Measurements from ENCODE around the gene PLA2G1B. TPM values are rescaled to one million over a fixed set of nuclear protein-coding genes. Genes with fewer than 3 reads are reported as not detected.
"Not testable (repeated sequence)": the region's sequence is repeated elsewhere in the genome, so short reads cannot be mapped to it uniquely, and the experiment has no call there.

Gene PLA2G1B
- polyA plus RNA-seq, 1 donor: 0.27 TPM

DNA sequence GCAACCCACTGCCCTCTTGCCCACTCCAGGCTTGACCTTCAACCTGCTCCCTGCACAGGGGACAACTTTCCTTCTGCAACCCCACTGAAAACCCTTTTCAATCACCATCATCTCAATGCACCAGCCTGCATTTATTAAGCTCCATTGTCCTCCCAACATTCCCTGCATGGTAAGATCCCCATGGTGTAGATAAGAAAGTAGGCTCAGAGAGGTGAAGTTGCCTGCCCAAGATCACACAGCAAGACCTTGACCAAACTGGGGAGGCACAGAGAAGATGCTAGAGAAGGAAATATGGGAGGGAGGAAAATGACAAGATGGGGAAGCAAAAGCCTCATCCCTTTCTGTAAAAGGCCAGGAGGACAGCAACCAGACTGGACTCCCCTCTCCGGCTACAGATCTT lies 31.5 kb upstream of the PLA2G1B start:
- DNase-seq: no peak

DNA sequence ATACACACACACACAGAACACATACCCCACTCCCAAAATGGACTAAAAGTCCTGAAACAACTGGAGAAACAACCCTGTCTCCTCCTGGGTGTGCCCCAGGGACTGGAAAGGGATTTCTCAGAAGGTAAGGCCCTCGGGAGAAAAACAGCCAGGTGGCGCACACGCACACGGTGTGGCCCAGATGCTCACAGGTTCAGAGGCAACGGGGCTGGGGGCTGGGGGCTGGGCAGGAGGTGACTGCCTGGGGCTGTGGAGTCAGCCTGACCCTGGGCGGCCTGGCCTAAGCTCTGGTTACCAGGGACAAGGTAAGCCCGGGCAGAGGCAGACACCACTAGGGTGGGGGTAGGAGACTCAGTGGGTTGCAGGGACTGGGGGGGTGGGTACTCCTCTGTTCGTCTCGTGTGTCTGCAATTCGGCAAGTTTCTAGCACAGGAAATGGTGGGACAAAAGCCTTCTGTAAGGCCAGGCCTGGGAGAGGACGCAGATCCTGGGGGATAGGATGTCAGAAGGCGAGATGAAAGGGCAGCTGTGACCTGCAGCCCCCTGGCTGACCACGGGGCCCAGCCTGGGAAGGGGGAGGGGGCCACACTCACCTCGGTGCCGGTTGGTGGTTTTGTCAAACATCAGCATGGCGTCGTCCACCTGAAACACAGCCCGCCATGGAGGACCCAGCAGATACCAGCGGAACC lies 31.0 kb upstream of the PLA2G1B start:
- DNase-seq: no peak

GRCh38 chr12:120357104-120357503 lies 29.5 kb upstream of the PLA2G1B start:
- DNase-seq: no peak

- peak; percentile 62 for DNase-seq
Measured at GRCh38 chr12:120356567-120357030, 29.0 kb upstream of the PLA2G1B start.

DNA sequence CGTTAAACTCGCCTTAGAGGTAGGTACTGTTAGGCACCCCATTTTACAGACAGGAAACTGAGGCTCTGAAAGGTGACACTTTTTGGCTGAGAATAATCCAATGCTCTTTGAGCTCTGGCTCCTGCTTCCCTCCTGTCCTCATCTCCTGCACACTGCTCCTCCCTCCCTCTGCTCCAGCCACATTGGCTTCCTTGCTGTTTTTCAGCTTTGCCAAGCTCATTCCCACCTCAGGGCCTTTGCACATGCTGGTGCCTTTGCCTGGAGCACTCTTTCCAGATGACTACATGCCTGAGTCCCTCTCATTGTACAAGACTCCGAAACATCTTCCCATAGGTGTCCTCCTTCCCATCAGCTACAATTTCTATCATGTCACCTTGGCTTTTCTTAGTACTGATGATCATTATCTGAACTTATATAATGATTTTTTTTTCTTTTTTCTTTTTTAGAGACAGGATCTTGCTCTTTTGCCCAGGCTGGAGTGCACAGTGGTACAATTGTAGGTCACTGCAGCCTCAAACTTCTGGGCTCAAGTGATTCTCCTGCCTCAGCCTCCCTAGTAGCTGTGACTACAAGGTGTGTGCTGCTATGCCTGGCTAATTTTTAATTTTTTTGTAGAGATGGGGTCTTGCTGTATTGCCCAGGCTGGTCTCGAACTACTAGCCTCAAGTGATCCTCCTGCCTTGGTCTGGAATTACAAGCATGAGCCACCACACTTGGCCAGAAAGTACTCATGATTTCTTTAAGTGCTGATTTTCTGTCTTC lies 26.2 kb upstream of the PLA2G1B start:
- no peak for DNase-seq

- no peak for DNase-seq
Measured at GRCh38 chr12:120353136-120353535, 25.6 kb upstream of the PLA2G1B start.

DNA sequence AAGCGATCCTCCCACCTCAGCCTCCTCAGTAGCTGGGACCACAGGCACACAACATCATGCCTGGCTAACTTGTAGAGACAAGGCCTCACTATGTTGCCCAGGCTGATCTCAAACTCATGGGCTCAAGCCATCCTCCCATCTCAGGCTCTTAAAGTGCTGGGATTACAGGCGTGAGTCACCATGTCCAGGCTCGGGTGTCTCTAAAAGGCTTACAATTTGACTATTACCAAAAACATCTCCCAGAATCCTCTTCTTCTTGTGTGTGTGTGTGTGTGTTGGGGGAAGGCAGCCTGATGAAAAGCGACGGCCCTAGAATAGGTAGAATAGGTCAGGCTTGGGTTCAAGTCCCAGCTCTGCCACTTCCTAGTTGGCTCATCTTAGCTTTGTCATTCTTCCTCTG lies 24.5 kb upstream of the PLA2G1B start:
- DNase-seq: no peak

- no peak for DNase-seq
Measured at GRCh38 chr12:120350576-120351350, 23.2 kb upstream of the PLA2G1B start.

DNA sequence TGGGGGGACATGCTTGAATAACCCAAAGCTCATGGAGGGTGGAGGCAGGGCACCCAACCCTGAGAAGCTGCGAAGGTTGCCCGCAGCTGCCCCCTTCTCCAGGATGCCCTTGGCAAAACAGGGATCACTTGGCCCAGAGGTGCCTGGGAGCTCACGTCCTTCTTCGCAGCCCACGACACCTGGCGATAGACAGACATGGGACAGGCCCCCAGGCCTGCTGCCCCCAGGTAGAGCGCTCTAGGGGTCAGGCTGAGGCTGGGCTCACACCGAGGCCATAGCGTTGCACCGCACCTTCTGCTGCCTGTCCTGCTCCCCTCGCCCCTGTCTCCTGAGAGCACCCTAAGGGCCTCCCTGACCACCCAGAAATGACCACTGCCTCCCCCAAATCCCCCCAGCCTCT lies 20.2 kb upstream of the PLA2G1B start:
- no peak for DNase-seq

GRCh38 chr12:120346681-120347080 lies 19.1 kb upstream of the PLA2G1B start:
- no peak for DNase-seq

DNA sequence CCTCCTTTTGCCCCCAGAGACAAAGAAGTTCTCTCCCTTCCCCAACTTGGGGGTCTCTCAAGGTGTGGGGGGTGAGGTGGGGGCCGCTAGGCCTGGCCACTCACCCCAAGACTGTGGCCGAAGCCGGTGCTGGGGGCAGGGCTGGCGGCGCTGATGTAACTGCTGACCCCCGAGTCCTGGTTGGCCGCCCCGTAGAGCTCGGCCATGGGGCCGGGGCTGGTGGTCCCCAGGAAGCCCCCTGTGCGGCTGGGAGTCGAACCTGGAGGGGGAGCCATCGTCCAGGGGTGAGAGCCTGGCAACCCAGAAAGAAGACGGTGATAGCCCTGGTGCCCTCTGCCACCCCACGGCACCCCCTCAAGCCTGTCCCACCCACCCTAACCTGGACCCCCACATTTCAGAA lies 18.5 kb upstream of the PLA2G1B start:
- DNase-seq: no peak

- no peak for DNase-seq
Measured at GRCh38 chr12:120343692-120344091, 16.1 kb upstream of the PLA2G1B start.

DNA sequence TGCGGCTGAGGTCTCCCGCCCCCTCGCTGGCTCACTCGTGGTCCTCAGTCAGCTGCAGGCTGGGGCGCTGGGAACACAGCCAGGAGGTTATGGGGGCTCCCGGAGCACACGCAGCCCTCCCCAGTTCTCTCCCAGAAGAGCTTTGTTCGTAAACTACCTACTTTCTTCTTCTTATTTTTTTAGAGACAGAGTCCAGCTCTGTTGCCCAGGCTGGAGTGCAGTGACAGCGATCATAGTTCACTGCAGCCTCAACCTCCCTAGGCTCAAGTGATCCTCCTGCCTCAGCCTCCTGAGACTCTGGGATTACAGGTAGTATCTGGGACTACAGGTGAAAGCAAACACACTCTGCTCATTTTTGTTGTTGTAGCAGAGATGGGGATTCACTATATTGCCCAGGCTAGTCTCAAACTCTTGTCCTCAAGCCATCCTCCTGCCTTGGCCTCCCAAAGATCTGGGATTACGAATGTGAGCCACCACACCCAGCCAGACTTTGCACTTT lies 15.5 kb upstream of the PLA2G1B start:
- DNase-seq: no peak

- no peak for DNase-seq
Measured at GRCh38 chr12:120342175-120343038, 14.8 kb upstream of the PLA2G1B start.

DNA sequence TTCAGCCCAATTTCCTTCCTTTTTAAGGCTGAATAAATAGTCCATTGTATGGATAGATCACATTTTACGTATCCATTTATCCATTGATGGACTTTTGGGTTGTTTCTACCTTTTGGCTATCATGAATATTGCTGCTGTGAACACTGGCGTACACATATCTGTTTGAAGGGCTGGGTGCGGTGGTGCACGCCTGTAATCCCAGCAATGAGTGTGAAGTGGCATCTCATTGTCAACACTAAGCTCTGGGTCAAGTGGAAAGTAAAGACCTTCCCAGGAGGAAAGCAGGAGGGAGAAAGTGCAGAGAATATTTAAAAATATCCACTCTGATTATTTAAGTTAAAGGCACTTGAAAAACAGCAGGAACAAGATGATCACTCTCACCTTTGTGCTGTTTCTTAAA lies 11.7 kb upstream of the PLA2G1B start:
- DNase-seq: no peak

DNA sequence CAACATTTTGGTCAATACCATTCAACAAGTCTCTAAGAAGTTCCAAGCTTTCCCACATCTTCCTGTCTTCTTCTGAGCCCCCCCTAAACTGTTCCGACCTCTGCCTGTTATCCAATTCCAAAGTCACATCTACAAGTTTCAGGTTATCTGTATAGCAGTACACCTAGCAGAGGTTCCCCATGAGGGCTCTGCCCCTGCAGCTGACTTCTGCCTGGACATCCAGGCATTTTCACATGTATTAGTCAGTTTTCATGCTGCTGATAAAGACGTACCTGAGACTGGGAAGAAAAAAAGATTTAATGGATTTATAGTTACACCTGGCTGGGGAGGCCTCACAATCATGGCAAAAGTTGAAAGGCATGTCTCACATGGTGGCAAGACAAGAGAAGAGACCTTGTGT lies 10.2 kb upstream of the PLA2G1B start:
- DNase-seq: no peak

- DNase-seq: not testable (repeated sequence)
Measured at GRCh38 chr12:120336392-120336791, 8.8 kb upstream of the PLA2G1B start.

DNA sequence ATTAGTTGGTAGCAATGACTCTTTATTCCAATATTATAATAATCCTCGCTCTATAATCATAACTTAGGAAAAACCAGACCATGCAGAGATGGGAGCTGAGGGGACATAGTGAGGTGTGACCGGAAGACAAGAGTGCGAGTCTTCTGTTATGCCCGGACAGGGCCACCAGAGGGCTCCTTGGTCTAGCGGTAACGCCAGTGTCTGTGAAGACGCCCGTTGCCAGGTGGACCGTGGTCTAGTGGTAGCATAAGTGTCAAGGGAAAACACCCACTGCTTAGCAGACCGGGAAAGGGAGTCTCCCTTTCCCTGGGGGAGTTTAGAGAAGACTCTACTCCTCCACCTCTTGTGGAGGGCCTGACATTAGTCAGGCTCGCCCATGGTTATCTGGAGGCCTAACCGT lies 7.9 kb upstream of the PLA2G1B start:
- DNase-seq: peak; percentile 50

DNA sequence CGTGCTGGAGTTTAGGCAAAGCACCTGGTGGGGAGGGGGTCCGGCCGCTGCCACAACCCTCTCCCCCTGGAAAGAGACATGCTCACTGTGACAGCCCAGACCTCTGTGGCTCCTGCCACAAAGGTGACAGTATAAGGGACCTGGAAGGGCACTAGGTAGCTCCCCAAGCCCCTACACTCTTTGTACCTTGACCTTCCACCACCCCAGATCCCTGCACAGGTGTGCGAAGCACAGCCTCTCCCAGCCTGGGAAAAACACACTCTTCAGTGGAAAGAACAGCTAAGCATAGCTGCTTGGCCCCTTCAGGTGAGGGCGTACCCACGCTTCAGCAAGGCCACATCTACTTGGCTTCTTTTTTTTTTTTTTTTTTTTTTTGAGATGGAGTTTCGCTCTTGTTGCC lies 4.9 kb upstream of the PLA2G1B start:
- DNase-seq: no peak

- no peak for DNase-seq
Measured at GRCh38 chr12:120332041-120332440, 4.5 kb upstream of the PLA2G1B start.

DNA sequence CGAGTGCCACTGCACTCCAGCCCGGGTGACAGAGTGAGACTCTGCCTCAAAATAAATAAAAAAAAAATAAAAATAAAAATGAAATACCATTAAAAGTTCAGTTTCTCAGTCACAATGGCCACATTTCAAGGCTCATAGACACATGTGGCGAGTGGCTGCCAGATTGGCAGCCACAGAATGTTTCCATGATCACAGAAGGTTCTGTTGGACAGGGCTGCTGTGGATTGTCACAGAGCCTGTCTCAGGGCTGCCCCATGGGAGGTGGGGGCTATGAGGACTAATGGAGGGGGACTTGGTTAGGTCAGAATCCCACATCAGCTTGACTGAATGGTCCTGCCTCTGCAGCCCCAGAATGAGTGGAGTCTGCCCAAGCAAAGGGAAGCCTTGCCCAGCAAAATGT lies 3.8 kb upstream of the PLA2G1B start:
- DNase-seq: no peak

- no peak for DNase-seq
Measured at GRCh38 chr12:120328228-120328627, 649 bp upstream of the PLA2G1B start.

All from left kidney (tissue), 2 donors.